HG03558 (cell line): ENCODE measurements around the gene TEX36.
"Not testable (repeated sequence)": the region's sequence is repeated elsewhere in the genome, so short reads cannot be mapped to it uniquely, and the experiment has no call there.

ENCODE experiments used
- ATAC-seq: cut with Tn5 transposase; IDR thresholded peaks from one replicate; pipeline ENCODE4 v1.9.1; 2021; ENCODE audit warnings: moderate number of reproducible peaks; ENCODE audit not compliant: unreplicated experiment; ENCODE audit errors: extremely low read depth

Gene TEX36

DNA sequence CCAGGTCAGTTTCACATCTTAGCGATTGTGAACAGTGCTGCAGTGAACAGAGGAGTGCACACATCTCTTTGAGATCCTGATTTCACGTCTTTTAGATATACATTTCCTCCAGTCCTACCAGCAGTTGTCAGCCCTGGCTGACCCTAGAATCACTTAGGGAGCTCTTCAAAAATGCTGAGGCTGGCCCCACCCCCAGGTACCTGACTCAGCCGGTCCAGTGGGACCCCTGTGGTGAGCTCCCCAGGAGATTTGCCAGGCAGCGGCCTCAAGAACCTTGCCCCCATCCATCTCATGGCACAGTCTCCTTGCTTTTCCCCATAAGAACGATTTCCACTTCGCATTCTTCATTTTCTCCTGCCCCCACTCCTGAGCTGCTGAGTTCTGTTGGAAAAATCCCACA is 45.5 kb downstream of the TEX36 start:
- no peak for ATAC-seq

- ATAC-seq = no peak
Observed at GRCh38 chr10:125634606-125635005, 48.4 kb downstream of the TEX36 start.

DNA sequence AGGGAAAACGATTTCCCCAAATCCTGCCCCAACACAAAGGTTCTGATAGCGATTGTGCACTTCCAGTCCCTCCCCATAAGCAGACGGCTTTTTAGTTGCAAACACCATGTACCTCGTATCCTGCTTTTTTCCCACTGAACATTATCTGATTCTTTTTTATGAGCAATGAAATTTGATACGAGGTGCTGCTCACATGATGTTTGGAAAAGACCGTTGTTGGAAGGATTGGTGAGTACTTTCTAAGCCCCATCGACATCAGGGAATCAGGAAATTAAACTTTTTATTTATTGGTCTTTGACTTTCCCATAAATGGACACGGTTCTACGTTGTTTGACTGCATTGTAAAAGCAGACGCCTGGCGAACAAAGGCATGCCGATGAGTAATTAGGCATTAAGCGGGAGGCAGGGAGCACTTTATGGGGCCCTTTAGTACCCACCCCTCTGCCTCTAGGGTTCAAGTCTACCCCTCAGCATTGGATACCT is 49.4 kb downstream of the TEX36 start:
- no peak for ATAC-seq

GRCh38 chr10:125631806-125632205 is 51.2 kb downstream of the TEX36 start:
- no peak for ATAC-seq

- no peak for ATAC-seq
Observed at GRCh38 chr10:125629758-125630376, 53.1 kb downstream of the TEX36 start.

DNA sequence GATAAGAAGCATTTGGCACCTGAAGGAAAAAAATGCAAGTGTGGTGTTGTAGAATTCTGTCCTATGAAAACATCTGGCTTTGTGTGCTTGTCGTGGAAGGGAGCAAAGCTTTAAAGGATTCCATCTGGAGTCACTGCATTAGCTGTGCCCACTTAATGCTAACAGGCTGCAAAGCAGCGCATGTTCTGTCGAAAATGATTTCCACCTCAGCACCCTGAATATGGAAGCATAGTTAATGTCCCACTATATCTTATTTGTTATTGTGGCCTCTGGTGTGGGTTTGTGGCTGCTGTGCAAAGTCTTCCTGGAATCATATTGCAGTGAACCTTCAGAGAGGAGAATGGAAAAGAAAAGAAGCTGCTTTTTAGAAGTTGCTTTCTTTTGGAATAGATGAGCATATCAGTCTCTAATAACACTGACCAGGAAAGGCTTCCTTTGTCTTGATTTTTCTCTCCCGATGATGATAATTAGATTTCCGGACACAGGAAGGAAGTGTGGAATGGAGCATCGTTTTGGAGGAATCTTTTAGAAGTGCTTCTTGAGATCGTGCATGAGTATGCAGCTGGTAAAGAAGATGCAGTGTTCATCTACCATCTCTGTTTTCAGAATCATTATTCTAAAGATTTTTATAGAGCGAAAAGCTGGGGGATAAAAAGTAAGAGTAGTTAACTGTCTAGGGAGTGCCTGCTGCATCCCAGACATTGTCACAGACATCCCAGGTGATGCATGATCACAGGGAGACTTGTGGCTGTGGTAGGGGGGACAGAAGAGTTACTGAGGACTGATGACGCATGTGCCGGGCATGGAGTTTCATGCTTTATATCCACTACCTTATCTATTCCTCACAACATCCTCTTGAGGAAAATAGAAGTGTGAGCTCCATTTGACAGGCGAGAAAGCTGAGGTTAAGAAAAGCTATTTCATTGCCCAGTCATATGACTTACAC is 54.6 kb downstream of the TEX36 start:
- no peak for ATAC-seq

GRCh38 chr10:125627646-125628045 is 55.3 kb downstream of the TEX36 start:
- ATAC-seq = no peak

- ATAC-seq = no peak
Observed at GRCh38 chr10:125626671-125627070, 56.3 kb downstream of the TEX36 start.

DNA sequence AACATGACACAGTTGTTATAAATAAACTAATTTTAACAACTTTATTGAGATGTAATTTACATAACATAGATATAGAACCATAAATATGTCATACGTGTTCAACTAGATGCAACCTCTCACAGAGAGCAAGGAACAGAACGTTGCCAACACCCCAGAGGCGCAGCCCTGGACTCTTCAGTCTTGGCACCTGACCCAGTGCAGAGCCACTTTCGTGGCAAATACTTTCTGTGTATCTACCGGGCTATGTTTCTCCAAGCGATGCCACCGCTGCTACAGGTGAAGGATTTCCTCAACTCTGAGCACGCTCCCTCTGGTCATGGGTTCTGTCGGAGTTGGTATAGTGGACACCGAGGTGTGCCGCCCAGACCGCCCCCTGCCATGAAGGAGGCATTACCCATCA is 57.4 kb downstream of the TEX36 start:
- ATAC-seq = no peak

- ATAC-seq = no peak
Observed at GRCh38 chr10:125624800-125625199, 58.2 kb downstream of the TEX36 start.

GRCh38 chr10:125621052-125621451 is 61.9 kb downstream of the TEX36 start:
- ATAC-seq = no peak

GRCh38 chr10:125620401-125620800 is 62.6 kb downstream of the TEX36 start:
- ATAC-seq = no peak

- not testable (repeated sequence) for ATAC-seq
Observed at GRCh38 chr10:125613062-125613461, 69.9 kb downstream of the TEX36 start.

DNA sequence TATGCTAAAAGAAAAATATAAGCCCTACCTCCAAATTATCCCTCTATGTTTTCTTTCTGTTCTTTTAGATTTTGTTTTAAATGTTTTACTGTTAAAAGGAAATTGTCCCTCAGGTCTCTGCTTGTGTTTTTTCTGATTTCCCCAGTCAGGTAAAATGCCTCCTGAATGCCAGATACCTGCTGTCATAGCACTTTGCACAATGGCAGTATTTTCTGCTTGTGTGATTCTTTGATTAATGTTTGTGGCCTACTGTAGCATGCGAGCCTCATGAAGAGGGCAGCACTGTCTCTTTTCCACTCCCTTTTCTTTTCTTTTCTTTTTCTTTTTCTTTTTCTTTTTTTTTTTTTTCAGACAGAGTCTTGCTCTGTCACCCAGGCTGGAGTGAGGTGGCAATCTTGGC is 71.2 kb downstream of the TEX36 start:
- ATAC-seq = no peak

DNA sequence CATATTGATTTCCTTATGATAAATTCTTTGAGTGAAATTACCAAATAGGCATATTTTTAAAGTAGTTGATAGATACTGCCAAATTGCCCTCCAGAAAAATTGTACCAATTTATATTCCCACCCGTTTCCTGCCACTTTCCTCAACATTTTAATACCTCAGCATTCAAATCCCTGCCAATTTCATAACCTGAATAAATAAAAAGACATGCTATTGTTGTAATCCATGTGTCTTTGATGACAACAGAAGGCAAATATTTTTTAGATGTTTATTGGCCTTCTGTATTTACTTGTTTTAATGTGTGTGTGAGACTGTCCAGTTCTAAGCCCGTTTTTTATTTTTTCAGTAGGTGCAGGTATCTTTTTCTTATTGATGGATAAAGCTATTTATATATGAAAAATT is 71.7 kb downstream of the TEX36 start:
- no peak for ATAC-seq

- no peak for ATAC-seq
Observed at GRCh38 chr10:125609859-125610258, 73.1 kb downstream of the TEX36 start.

- ATAC-seq = no peak
Observed at GRCh38 chr10:125608474-125608873, 74.5 kb downstream of the TEX36 start.

DNA sequence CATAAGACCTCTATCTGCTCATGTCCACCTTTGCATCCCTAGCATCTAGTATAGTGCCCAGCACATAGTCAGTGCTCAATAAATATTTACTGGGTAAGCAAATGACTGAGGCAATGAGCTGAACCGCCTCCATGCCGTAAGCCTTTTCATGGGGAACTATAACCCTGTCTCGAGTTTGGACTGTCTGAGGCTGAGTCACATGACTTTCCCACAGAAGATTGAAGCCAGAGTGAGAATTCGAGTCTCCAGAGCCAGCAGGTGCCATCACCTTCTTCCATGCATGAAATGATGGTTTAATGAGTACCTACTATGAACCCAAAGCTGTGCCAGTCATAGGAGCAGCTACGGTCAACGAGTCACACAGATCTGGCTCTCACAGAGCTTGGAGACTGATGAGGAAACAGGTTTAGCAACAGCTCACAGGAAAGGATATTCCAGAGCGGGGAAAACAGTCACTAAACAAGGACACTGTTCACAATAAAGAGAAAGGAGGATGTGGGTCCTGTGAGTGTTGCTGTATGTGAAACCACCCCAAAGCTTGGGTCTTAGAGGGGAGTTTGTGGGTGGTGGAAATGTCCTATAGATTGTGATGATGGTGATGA is 75.2 kb downstream of the TEX36 start:
- ATAC-seq = no peak

GRCh38 chr10:125606414-125607010 is 76.5 kb downstream of the TEX36 start:
- no peak for ATAC-seq
